ENCODE results near the gene BCL2L1. TPM values are rescaled to one million over a fixed set of nuclear protein-coding genes. Genes with fewer than 3 reads are reported as not detected.

BCL2L1 gene
- polyA plus RNA-seq, 1 donor: 29.8 TPM

GRCh38 chr20:31731321-31731717 is 8.7 kb upstream of the BCL2L1 start:
- DNase-seq (ENCODE audit: low read depth): no peak

GRCh38 chr20:31723319-31724078 is 831 bp upstream of the BCL2L1 start:
- DNase-seq (ENCODE audit: low read depth): peak; percentile 90

GRCh38 chr20:31723069-31723318 is 326 bp upstream of the BCL2L1 start:
- DNase-seq (ENCODE audit: low read depth): no peak

GRCh38 chr20:31721408-31722256 is 1.0 kb downstream of the BCL2L1 start:
- DNase-seq (ENCODE audit: low read depth): no peak

- DNase-seq (ENCODE audit: low read depth): no peak
Observed at GRCh38 chr20:31720486-31721407, 1.9 kb downstream of the BCL2L1 start.

GRCh38 chr20:31719644-31720485 is 2.8 kb downstream of the BCL2L1 start:
- no peak for DNase-seq (ENCODE audit: low read depth)

GRCh38 chr20:31718952-31719643 is 3.6 kb downstream of the BCL2L1 start:
- DNase-seq (ENCODE audit: low read depth): no peak

GRCh38 chr20:31717478-31718201 is 5.0 kb downstream of the BCL2L1 start:
- no peak for DNase-seq (ENCODE audit: low read depth)

- no peak for DNase-seq (ENCODE audit: low read depth)
Observed at GRCh38 chr20:31716818-31717477, 5.7 kb downstream of the BCL2L1 start.

- no peak for DNase-seq (ENCODE audit: low read depth)
Observed at GRCh38 chr20:31716351-31716750, 6.3 kb downstream of the BCL2L1 start.

GRCh38 chr20:31715766-31716165 is 6.9 kb downstream of the BCL2L1 start:
- DNase-seq (ENCODE audit: low read depth): no peak

- DNase-seq (ENCODE audit: low read depth): peak; percentile 54
Observed at GRCh38 chr20:31713312-31714273, 9.1 kb downstream of the BCL2L1 start.

- no peak for DNase-seq (ENCODE audit: low read depth)
Observed at GRCh38 chr20:31712564-31713311, 9.9 kb downstream of the BCL2L1 start.

- no peak for DNase-seq (ENCODE audit: low read depth)
Observed at GRCh38 chr20:31712112-31712553, 10.5 kb downstream of the BCL2L1 start.

GRCh38 chr20:31711179-31712111 is 11.2 kb downstream of the BCL2L1 start:
- DNase-seq (ENCODE audit: low read depth): no peak

- no peak for DNase-seq (ENCODE audit: low read depth)
Observed at GRCh38 chr20:31710423-31711108, 12.1 kb downstream of the BCL2L1 start.

All from forelimb muscle (tissue), 1 donor.